Measurements from ENCODE around the gene SLC40A1. TPM values are rescaled to one million over a fixed set of nuclear protein-coding genes. Genes with fewer than 3 reads are reported as not detected.

The SLC40A1 gene
- total and polyA plus RNA-seq, 10 of the 15 experiments (the other 5 are each of a cell fraction or from before 2014, with no cell fraction given) = 0.01 to 0.38 (median 0.08) TPM; not detected in 7

GRCh38 chr2:189587780-189588179, 7.2 kb upstream of the SLC40A1 start (continued):
- no peak for TF ChIP-seq ELK1 (IDR thresholded peaks at IDR 0.05; ENCODE audit: low read depth, low read length)
- TF ChIP-seq ZNF592 (IDR thresholded peaks at IDR 0.05) = no peak

GRCh38 chr2:189585226-189585756, 4.7 kb upstream of the SLC40A1 start:
- FAIRE-seq (no peak), ATAC-seq (peak; percentile 47), DNase-seq (ENCODE audit: low read depth, low spot score) (no peak)
- Histone ChIP-seq H3K27me3 (replicated peaks in 1 of 2; ENCODE audit: control insufficient read depth in 2 of 2, insufficient read depth in 2 of 2, low read length in 1 of 2) (peaks cover 8 to 9% of the 10 kb centered on the region in 2 experiments), H4K20me1 (ENCODE audit: control insufficient read depth, insufficient read depth) (no peaks in the 10 kb centered on the region), H3K9ac (ENCODE audit: control insufficient read depth, insufficient read depth, low read length) (no peak overlapping the region), H2AFZ (ENCODE audit: control insufficient read depth, low read depth, low read length) (no peak overlapping the region), H3K4me1 (ENCODE audit: control insufficient read depth, insufficient read depth, low read length) (no peaks in the 10 kb centered on the region), H3K4me2 (ENCODE audit: control insufficient read depth, insufficient read depth) (no peak overlapping the region), H3K4me3 (no peak overlapping the region), H3K27ac (ENCODE audit: control insufficient read depth, insufficient read depth) (no peak overlapping the region), H3K9me3 (replicated peaks; ENCODE audit: control insufficient read depth, insufficient read depth, low read length) (no peaks in the 10 kb centered on the region), H3K79me2 (ENCODE audit: control insufficient read depth, insufficient read depth, low read length) (no peaks in the 10 kb centered on the region), H3K36me3 (ENCODE audit: control insufficient read depth in 2 of 2, insufficient read depth in 2 of 2, low read length in 1 of 2) (no peaks in the 10 kb centered on the region)
- TF ChIP-seq ZNF274 (IDR thresholded peaks at IDR 0.05; ENCODE audit: insufficient read depth, insufficient read length) (no peak), CEBPZ (IDR thresholded peaks at IDR 0.05; ENCODE audit: low read depth, low read length) (no peak), EGR1 (IDR thresholded peaks at IDR 0.05; ENCODE audit: borderline replicate concordance in 1 of 2, low read depth in 2 of 2, low read length in 2 of 2) (no peak), CHD2 (IDR thresholded peaks at IDR 0.05; ENCODE audit: borderline replicate concordance, low read depth, low read length) (no peak)
- SMC1A ChIA-PET (ENCODE audit: uncharacterized antibody, unreplicated experiment) = no interaction called here
- POLR2A ChIA-PET = no interaction called here
- CTCF ChIA-PET = interaction anchor here (1.3 kb wide), 1 partner anchor 44 kb away, joined by 4 read pairs; no protein-coding TSS in a partner anchor
- in situ Hi-C loops (cut with MboI) = no loop called here
- BruUV-seq (replicated peaks) = no TSS peak
- RAD21 ChIA-PET (ENCODE audit: unreplicated experiment) = no interaction called here
- WGBS (ENCODE audit: insufficient coverage, insufficient replicate concordance, low lambda C conversion rate, missing lambda C conversion rate) = 68% methylated on average over 4 of the region's 4 CpGs
- intact Hi-C loops (cut with micrococcal nuclease; ENCODE audit: unreplicated experiment) = no loop called here

Measured in GM12878 (cell line).